Progenitor cell of endocrine pancreas (in vitro differentiated cells): ENCODE results near the gene DLGAP3. TPM values are rescaled to one million over a fixed set of nuclear protein-coding genes. Genes with fewer than 3 reads are reported as not detected.
A peak's percentile ranks its signal among the peaks of the same experiment; 100 is the strongest.

Experiments used
- DNase-seq: peaks from one replicate; pipeline ENCODE4 v3.0.0; 2021; ENCODE audit warnings: low spot score; ENCODE audit not compliant: unreplicated experiment
- H3K27ac Mint-ChIP-seq: 2 replicates; pipeline ENCODE4 v1.8.0; 2021; ENCODE audit warnings: mild to moderate bottlenecking, moderate library complexity, mixed read lengths
- H3K27me3 Mint-ChIP-seq: 2 replicates; pipeline ENCODE4 v1.8.0; 2021; ENCODE audit warnings: mixed read lengths
- H3K36me3 Mint-ChIP-seq: 2 replicates; pipeline ENCODE4 v1.8.0; 2022; ENCODE audit warnings: mixed read lengths; ENCODE audit not compliant: insufficient read depth
- H3K4me1 Mint-ChIP-seq: 2 replicates; pipeline ENCODE4 v1.8.0; 2021; ENCODE audit warnings: low read depth, mixed read lengths
- H3K4me3 Mint-ChIP-seq: 2 replicates; pipeline ENCODE4 v1.8.0; 2021; ENCODE audit warnings: low read depth, mild to moderate bottlenecking, moderate library complexity, mixed read lengths
- H3K9me3 Mint-ChIP-seq: 2 replicates; pipeline ENCODE4 v1.8.0; 2021; ENCODE audit warnings: low read depth, mixed read lengths
- total RNA-seq: library from RNA; stranded (reverse); gene quantifications from 2 replicates; pipeline ENCODE4 v1.2.1, GENCODE V29; 2021
- TF ChIP-seq, protein P1 (sequence below): fragments of 200-600 bp; sonication (generic); IDR thresholded peaks from one replicate; pipeline ENCODE4 v1.5.0; 2021; ENCODE audit warnings: antibody characterized with exemption, mild to moderate bottlenecking; ENCODE audit not compliant: unreplicated experiment

The DLGAP3 gene
- total RNA-seq, 1 donor from 2014 or later, result 1.3 TPM

DNA sequence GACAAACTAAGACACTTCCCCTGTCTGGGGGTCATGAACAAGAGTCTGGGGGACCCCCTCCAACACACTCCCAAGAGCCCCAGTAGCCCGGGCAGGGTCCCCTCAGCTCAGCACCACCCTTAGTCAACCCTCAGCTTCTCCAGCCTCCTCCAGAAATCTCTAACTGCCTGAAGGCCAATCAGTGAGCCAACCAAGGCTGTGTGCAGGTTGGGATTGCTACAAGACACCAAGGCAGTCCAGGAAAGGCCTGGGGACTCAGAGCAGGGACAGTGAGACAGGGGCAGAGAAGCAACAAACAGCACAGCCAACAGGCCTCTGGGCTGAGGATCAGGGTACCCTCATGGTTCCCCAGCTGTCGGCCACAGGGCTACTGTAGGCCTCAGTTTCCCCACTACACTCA lies 83.2 kb downstream of the DLGAP3 start:
- DNase-seq, result no peak
- Mint-ChIP-seq H3K36me3 (peaks cover 13% of the 10 kb centered on the region), H3K27ac (peak overlapping the region; percentile 58), H3K4me1 (peaks cover 86% of the 10 kb centered on the region), H3K9me3 (no peaks in the 10 kb centered on the region), H3K27me3 (peaks cover 7% of the 10 kb centered on the region), H3K4me3 (no peak overlapping the region)
- TF ChIP-seq, protein P1, sequence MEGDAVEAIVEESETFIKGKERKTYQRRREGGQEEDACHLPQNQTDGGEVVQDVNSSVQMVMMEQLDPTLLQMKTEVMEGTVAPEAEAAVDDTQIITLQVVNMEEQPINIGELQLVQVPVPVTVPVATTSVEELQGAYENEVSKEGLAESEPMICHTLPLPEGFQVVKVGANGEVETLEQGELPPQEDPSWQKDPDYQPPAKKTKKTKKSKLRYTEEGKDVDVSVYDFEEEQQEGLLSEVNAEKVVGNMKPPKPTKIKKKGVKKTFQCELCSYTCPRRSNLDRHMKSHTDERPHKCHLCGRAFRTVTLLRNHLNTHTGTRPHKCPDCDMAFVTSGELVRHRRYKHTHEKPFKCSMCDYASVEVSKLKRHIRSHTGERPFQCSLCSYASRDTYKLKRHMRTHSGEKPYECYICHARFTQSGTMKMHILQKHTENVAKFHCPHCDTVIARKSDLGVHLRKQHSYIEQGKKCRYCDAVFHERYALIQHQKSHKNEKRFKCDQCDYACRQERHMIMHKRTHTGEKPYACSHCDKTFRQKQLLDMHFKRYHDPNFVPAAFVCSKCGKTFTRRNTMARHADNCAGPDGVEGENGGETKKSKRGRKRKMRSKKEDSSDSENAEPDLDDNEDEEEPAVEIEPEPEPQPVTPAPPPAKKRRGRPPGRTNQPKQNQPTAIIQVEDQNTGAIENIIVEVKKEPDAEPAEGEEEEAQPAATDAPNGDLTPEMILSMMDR, result no peak

DNA sequence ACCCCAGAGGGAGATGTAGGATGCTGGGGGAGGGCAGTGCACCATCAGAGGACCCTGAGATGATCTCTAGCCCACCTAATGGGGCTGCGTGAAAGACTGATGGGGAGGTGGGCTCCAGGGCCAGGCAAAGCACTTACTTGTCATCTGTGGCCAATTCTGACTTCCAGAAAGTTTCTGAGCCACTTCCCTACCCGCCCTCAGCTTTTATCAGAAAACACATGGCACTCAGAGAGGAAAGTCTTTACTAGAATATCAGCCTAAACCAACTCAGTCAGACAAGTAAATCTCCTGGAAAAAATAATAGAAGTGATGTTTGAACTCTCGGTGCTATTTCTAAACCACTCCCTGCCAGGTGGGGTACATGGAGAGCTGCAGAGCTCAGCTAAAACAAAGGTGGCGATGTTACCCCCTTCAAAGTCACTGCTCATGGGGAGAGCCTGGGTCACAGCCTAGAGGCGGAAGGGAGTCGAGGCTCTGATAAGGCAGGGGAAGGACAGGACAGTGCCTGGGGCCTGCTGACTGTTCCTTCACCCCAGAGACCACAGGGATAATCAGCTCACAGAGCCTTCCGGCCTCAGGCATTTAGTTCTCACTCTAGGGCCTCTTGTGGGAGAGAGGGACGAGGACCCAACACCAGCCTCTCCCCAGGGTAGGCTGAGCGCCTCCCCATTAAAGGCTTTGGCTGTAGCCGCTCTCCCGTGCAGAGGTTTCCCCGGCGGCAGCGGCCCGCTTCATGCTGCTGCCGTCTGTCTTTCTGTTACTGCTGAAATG lies 84.1 kb downstream of the DLGAP3 start:
- Mint-ChIP-seq H3K27me3 (peaks cover 7% of the 10 kb centered on the region), H3K9me3 (no peaks in the 10 kb centered on the region), H3K4me1 (peaks cover 85% of the 10 kb centered on the region), H3K36me3 (peaks cover 11% of the 10 kb centered on the region), H3K4me3 (no peak overlapping the region), H3K27ac (peak overlapping the region; percentile 81)
- TF ChIP-seq, protein P1, result no peak
- DNase-seq, result no peak

DNA sequence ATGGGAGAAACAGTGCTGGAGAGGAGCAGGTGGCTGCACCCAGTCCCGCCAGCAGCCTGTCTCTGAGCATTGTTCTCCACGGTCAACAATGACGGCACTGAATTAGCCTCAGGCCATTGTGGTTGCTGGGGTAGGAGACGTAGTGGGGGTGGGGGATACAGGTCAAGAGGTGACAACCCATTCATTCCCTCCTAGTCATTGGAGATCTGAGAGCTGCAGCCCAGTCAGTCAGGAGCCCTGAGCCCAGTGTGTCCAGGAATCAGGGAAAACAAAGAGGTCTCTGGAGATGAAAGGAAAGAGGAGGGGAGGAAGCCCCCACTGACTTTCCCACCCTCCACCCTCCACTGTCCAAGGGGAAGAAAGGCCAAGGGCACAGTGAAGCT lies 85.2 kb downstream of the DLGAP3 start:
- peaks cover 82% of the 10 kb centered on the region for H3K4me1 Mint-ChIP-seq

DNA sequence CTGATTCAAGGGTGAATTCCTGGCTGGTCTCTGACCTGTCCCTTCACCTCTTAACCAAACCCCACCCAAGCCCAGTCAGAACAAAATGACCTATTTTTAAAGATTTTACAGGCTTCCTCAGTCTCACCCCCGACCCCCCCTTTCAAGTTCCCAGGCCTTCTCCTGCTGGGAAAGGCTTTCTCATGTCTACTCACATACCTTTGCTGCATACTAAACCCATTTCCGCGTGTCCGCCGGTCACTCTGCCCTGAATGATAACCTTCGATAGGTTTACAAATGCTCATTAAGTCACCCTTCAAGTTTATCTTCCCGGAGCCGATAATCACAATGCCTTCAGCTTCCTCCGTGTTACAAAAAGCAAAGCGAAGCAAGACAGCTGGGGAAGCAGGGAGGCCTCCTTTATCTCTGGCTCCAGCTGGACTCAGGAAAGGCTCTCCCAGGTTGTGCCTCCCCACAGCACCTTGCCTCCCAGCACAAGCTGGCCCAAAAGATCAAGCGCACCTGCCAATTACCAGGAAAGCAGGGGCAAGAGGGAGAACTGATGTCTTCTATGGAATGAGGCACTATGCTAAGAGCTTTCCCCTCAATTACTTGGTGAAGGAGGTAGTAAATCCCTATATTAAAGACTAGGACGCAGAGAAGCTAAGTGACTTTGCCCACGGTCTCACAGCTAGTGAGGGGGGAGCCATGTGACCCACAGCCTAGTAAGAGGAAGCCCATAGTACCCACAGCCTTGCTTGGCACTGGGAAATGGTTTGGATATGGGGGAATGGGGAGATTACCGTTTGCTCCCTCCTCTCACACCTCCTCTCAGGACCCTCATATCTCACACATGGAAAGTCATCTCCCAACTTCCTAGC lies 85.8 kb downstream of the DLGAP3 start:
- Mint-ChIP-seq H3K4me1 (peaks cover 79% of the 10 kb centered on the region), H3K9me3 (no peaks in the 10 kb centered on the region), H3K4me3 (peak overlapping the region; percentile 17), H3K27me3 (peaks cover 3% of the 10 kb centered on the region), H3K36me3 (peaks cover 5% of the 10 kb centered on the region), H3K27ac (peak overlapping the region; percentile 92)
- TF ChIP-seq, protein P1, result no peak
- DNase-seq, result no peak

More for the DNA sequence above, 85.2 kb downstream of the DLGAP3 start:
- peaks cover 6% of the 10 kb centered on the region for H3K27me3 Mint-ChIP-seq
- TF ChIP-seq, protein P1, result no peak
- peaks cover 7% of the 10 kb centered on the region for H3K36me3 Mint-ChIP-seq
- peak overlapping the region; percentile 92 for H3K27ac Mint-ChIP-seq
- H3K9me3 Mint-ChIP-seq, result no peaks in the 10 kb centered on the region
- H3K4me3 Mint-ChIP-seq, result peak overlapping the region; percentile 17
- no peak for DNase-seq

DNA sequence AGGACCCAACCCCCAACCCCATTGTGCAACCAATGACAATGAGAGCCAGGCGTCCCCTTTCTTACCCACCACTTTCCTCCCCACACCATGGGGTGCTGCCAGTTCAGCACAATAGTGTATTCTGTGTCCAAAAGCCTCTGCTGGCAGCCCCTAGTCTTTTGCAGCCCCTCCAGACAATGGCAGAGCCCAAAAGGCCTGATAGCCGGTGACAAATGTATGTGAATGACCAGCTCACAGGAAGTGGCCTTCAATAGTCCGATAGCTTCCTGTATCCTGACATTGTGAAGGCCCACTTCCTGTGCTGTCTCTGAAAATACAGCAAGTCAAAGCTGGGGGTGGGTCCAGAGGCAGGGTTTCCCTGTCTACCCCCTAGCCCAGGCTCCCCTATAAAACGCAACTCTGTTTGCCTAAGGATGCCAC lies 86.5 kb downstream of the DLGAP3 start:
- DNase-seq, result no peak
- peak overlapping the region; percentile 92 for H3K27ac Mint-ChIP-seq
- H3K36me3 Mint-ChIP-seq, result no peaks in the 10 kb centered on the region
- H3K4me1 Mint-ChIP-seq, result peaks cover 72% of the 10 kb centered on the region
- no peaks in the 10 kb centered on the region for H3K9me3 Mint-ChIP-seq
- no peaks in the 10 kb centered on the region for H3K27me3 Mint-ChIP-seq
- TF ChIP-seq, protein P1, result no peak
- H3K4me3 Mint-ChIP-seq, result no peak overlapping the region
